Measurements from ENCODE around the gene VKORC1.
A peak's percentile ranks its signal among the peaks of the same experiment; 100 is the strongest.

VKORC1 gene

GRCh38 chr16:31129568-31130335 is 35.2 kb upstream of the VKORC1 start:
- no peak for DNase-seq

DNA sequence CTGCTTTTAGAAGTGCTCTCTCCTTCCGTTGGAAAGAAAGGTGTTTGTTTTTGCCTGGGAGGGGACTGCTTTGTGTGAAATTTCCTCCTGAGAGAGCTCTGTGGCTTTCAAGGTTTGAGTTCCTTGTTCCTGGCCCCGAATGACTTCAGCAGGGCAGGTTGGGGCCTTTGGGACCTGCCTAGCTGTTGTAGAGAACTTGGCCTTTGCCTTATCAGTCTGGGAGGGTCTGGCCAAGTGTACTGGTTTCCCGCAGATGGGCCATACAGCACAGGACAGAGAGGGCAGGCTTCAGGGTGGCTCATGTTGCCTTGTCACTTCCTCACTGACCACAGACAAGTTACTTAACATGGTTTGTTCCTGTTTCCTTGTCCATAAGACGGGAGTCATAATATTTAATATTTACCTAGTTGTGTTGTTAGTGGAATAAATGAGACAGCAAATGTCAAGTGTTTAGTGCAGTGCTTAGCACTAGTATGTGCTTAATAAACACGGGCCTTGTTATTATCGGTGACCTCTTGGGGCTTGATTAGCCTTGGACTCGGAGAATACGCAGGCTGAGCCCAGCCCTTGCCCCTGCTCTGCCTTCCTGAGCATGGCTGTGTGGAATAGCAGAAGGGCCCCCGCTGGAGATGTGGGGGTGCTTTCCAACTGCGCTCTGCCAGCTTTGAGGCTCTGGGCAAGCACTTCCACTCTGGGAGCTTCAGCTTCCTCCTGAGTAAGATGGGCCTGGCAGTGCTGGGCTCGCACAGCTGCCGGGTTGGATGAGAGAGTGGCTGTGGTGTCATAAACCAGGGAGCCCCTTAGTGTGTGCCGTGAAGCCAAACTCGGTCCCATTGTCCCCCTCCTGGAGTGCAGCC is 34.3 kb upstream of the VKORC1 start:
- DNase-seq = peak; percentile 83

DNA sequence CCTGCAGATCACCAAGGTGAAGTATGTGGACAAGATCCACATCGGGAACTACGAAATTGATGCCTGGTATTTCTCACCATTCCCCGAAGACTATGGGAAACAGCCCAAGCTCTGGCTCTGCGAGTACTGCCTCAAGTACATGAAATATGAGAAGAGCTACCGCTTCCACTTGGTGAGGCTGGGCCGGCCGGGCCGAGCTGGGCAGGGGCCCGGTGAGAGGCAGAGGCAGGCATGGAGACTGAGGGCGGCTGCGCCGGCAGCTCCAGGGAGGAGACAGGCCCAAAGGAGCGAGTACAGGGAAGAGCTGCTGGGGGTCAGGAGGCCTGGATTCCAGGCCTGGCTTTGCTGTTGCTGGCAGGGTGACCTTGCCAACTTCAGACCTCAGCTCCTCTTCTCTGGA is 32.6 kb upstream of the VKORC1 start:
- no peak for DNase-seq

DNA sequence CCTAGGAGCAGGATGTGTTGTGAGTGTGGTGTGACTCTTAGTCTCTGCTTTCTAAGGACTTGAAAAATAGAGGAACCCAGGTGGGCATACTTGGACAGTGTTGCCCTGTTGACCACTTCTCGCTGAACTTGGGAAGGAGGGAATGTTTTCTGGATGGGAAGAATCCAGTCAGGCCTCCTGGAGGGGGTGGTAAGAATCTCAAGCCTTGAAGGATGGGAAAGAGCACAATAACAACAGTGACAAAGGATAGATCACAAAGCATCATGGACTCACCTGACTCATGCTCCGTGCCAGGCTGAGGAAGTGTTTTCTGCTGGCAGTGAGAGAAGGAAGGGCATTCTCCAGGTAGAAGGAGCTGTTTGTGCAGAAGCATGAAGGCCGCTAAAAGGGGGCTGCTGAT is 31.2 kb upstream of the VKORC1 start:
- no peak for DNase-seq

DNA sequence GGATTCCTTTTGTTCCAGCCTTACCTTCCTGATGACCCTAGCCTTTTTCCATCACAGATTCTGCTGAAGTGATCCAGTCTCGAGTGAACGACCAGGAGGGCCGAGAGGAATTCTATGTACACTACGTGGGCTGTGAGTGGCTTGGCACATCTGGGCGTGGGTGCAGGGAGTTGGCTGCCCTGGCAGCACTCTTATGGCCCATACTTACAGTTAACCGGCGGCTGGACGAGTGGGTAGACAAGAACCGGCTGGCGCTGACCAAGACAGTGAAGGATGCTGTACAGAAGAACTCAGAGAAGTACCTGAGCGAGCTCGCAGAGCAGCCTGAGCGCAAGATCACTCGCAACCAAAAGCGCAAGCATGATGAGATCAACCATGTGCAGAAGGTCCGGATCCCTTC is 25.5 kb upstream of the VKORC1 start:
- DNase-seq = no peak

GRCh38 chr16:31118223-31119155 is 23.9 kb upstream of the VKORC1 start:
- peak; percentile 47 for DNase-seq

GRCh38 chr16:31117384-31118222 is 23.0 kb upstream of the VKORC1 start, which contains the start of gene KAT8:
Gene KAT8 (plus strand): TSS chr16:31117664. CDS start chr16:31117682, 18 bp downstream.
- peak; percentile 98 for DNase-seq

DNA sequence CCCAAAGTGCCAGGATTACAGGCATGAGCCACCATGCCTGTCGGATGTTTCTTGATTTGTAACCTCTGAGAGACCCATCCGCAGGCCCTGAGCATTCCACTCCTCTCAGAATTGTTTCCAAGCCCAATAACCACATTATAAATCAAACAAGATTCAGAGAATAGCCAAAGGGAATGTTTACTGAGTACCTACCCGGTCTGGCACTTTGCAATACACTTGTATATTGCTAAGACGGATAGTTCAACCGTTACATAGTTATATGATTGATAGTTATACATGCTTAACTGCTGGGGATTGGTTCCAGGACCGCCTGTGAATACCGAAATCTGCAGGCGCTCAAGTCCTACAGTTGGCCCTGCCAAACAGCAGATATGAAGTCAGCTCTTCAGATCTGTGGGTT is 19.9 kb upstream of the VKORC1 start:
- DNase-seq = no peak

DNA sequence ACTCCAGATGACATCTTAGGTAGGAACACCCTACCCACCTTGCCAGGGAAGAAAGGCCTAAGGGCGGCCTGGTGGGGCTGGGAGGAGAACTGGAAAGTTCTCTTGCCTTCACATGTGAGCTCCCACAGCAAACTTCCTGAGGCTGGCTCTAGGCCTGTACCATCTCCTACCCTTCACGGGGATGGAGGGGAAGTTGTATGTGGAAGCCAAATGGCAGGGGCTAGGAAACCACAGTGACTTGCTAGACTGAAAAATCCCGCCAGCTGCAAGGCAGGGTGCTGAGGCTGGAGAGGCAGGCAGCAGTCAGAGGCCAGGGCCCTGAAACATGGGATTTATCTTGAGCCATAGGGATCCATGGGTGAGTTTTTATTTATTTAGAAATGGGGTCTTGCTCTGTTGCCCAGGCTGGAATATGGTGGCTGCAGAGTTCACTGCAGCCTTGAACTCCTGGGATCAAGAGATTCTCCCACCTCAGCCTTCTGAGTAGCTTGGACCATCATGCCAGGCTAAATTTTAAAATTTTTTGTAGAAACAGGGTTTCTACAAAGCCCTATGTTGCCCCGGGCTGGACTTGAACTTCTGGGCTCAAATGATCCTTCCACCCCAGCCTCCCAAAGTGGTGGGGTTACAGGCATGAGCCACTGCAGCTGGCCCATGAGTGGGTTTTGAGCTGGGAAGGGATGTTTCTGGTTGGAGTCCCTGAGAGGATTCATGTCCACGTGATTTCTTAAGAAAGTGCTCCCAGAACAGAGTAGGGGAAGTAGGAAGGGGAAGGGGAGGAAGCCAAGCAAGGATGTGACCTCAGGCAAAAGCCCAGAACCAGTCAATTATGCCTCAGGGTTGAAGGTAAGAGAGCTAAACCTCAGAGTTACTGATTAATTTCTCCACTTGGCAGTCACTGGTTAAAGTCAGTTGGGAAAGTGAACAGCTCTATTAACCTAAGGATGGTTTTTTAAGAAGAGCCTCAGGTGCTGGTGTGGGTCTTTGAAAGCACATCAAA is 18.8 kb upstream of the VKORC1 start:
- DNase-seq = peak; percentile 48

DNA sequence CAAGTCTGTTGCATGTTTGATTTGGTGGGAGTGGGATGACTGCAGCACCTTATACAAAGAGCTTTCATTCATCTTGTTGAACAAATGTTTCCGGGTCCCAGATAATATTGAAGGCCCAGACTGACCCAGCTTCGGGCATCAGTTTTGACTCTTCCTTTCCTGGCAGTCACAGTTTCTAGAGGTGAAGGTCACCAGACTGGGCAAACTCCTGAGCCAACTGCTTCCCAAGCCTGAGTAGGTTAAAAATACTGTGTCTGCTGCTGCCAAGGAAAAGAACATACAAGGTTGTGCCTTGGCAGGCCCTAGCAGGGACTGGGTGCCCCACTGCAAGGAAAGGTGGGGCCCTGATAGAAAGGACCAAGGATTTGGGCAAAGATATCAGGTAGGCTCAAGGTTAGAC is 18.1 kb upstream of the VKORC1 start:
- no peak for DNase-seq

DNA sequence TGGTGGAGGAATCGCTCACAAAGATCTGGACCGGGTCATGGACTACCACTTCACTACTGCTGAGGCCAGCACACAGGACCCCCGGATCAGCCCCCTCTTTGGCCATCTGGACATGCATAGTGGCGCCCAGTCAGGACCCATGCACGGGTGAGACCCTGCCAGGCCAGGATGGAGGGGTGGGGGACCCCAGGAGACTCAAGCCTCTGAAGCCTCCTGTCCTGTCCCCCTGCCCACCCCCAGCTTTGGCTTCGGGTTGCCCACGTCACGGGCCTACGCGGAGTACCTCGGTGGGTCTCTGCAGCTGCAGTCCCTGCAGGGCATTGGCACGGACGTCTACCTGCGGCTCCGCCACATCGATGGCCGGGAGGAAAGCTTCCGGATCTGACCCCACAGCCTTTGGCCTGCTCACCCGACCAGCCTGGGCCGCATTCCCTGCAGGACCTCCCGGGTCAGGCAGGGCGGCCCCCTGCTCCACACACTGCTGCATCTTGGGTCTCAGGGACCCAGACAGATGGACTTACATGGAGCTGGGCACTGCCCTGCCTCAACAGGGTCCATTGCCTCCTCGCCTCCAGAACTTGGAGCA is 17.4 kb upstream of the VKORC1 start:
- DNase-seq = no peak

GRCh38 chr16:31110106-31111034 is 15.8 kb upstream of the VKORC1 start:
- DNase-seq = no peak

DNA sequence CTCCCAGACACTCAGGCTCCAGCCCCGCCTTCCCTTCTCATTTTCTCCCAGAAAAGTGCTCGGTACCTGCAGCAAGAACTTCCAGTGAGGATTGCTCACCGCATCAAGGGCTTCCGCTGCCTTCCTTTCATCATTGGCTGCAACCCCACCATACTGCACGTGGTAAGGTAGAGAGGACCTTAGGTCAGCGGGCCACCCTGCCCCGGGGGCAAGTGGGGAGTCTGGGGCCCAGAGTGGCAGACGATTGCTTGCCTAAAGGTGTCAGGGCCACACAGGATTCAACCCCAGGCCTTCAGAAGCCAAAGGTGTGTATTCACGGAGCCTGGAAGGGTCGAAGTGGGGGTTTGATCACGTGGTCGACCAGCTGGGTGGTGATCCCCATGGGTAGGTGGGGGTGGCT is 15.0 kb upstream of the VKORC1 start:
- DNase-seq = no peak

GRCh38 chr16:31108794-31109558 is 14.4 kb upstream of the VKORC1 start:
- DNase-seq = no peak

DNA sequence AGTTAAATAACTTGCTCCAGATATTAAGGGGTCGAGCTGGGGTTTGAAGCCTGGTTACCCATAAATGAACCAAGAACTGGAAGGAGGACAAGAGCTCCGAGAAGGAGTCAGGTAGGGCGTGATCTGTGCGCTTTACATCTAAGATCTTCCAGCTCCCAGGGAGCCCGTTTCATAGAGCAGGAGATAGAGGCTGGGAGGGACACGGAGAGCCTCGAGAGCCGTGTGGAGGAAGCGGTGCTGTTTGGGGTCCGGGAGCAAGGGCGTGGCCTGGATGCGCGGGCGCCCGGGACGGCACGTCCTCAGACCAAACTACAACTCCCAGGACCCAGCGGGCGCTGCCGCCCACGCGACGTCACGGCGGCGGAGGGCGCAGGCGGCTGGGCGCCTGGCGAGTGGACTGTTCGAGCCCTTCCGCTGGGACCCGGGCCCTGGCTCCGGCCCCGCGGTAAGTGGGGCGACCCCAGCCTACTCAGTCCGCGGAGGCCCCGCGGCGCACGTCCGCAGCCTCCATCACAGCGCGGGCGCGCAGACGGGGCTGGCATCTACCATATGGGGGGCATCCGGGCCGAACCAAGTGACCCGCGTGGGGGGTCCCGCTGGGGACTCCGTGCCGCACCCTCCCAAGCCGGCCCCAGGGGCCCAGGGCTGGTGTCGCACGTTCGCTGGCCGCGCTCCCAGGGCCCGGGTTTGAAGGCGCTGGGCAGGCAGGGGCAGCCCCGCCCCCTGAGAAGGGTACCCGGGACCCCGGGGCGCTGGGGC is 13.6 kb upstream of the VKORC1 start, which contains the start of gene BCKDK:
Gene BCKDK, plus strand, starts transcription at position 352 of the 759 bp plus-strand sequence. CDS start 838 bp downstream, outside the sequence.
- peak; percentile 62 for DNase-seq

- no peak for DNase-seq
Measured at GRCh38 chr16:31107465-31107867, 12.9 kb upstream of the VKORC1 start.
